ENCODE results near the gene MLXIPL.
"Not testable (repeated sequence)": the region's sequence is repeated elsewhere in the genome, so short reads cannot be mapped to it uniquely, and the experiment has no call there.

Gene MLXIPL

GRCh38 chr7:73586911-73587310 lies 37.4 kb downstream of the MLXIPL start:
- H3K36me3 ChIP-seq, result no peaks in the 10 kb centered on the region
- H3K27ac ChIP-seq, result peak overlapping the region in 4 of 11 experiments; percentile 9 to 60 (median 52); a peak in 5 of 22 replicates
- H3K9me3 ChIP-seq (replicated peaks in 1 of 11), result peaks cover 0 to 4% (median 0%) of the 10 kb centered on the region in 11 experiments; a peak in 1 of 22 replicates
- H3K4me2 ChIP-seq, result peak overlapping the region in 7 of 11 experiments; percentile 0 to 91 (median 58); a peak in 14 of 22 replicates
- H3K4me1 ChIP-seq, result peaks cover 6 to 62% (median 47%) of the 10 kb centered on the region in 10 experiments
- no peak overlapping the region for H3K4me3 ChIP-seq
- no peak for TF ChIP-seq Cebpa-rat (IDR thresholded peaks at IDR 0.05)
- H3K27me3 ChIP-seq, result no peaks in the 10 kb centered on the region
- H3K9ac ChIP-seq, result no peak overlapping the region
- no peaks in the 10 kb centered on the region; a peak in 1 of 22 replicates for H4K20me1 ChIP-seq

GRCh38 chr7:73585196-73585595 lies 39.1 kb downstream of the MLXIPL start:
- no peak overlapping the region for H3K4me3 ChIP-seq

GRCh38 chr7:73582664-73583202 lies 41.6 kb downstream of the MLXIPL start:
- Histone ChIP-seq H3K4me1 (peaks cover 23 to 88% (median 72%) of the 10 kb centered on the region in 10 experiments), H3K9ac (peak overlapping the region in 5 of 11 experiments; percentile 40 to 76 (median 63); a peak in 5 of 22 replicates), H3K4me3 (0 out of 20 replicates have a peak overlapping the region, but pooled peaks of 1 of the 10 experiments have one; percentile 26), H3K4me2 (peak overlapping the region; percentile 71 to 96 (median 91); a peak in 20 of 22 replicates), H3K9me3 (replicated peaks in 1 of 11) (peaks cover 0 to 4% (median 0%) of the 10 kb centered on the region in 11 experiments; a peak in 1 of 22 replicates), H3K27me3 (no peaks in the 10 kb centered on the region), H4K20me1 (no peaks in the 10 kb centered on the region), H3K27ac (peak overlapping the region in 8 of 11 experiments; percentile 64 to 94 (median 76); a peak in 16 of 22 replicates), H3K36me3 (no peaks in the 10 kb centered on the region)
- peak in 8 of 11 experiments; percentile 28 to 68 (median 44); a peak in 9 of 22 replicates for TF ChIP-seq Cebpa-rat (IDR thresholded peaks at IDR 0.05)

More at GRCh38 chr7:73585196-73585595, 39.1 kb downstream of the MLXIPL start:
- H3K9ac ChIP-seq, result no peak overlapping the region
- peaks cover 15 to 80% (median 63%) of the 10 kb centered on the region in 10 experiments for H3K4me1 ChIP-seq
- H3K27me3 ChIP-seq, result no peaks in the 10 kb centered on the region
- H3K36me3 ChIP-seq, result no peaks in the 10 kb centered on the region
- no peak overlapping the region for H3K27ac ChIP-seq
- peak overlapping the region in 4 of 11 experiments; percentile 57 to 95 (median 74); a peak in 6 of 22 replicates for H3K4me2 ChIP-seq
- H4K20me1 ChIP-seq, result no peaks in the 10 kb centered on the region
- H3K9me3 ChIP-seq (replicated peaks in 1 of 11), result peaks cover 0 to 4% (median 0%) of the 10 kb centered on the region in 11 experiments; a peak in 1 of 22 replicates
- TF ChIP-seq Cebpa-rat (IDR thresholded peaks at IDR 0.05), result no peak

- Histone ChIP-seq H3K4me3 (peak overlapping the region in 1 of 10 experiments; percentile 59; a peak in 2 of 20 replicates), H3K4me1 (peaks cover 40 to 86% (median 72%) of the 10 kb centered on the region in 10 experiments), H3K27ac (peak overlapping the region in 9 of 11 experiments; percentile 0 to 94 (median 74); a peak in 16 of 22 replicates), H4K20me1 (peaks cover 0 to 16% (median 6%) of the 10 kb centered on the region in 11 experiments; a peak in 12 of 22 replicates), H3K4me2 (peak overlapping the region in 9 of 11 experiments; percentile 72 to 96 (median 91); a peak in 19 of 22 replicates), H3K9ac (peak overlapping the region in 5 of 11 experiments; percentile 60 to 76 (median 70); a peak in 9 of 22 replicates), H3K36me3 (peaks cover 2 to 11% (median 5%) of the 10 kb centered on the region in 11 experiments; a peak in 15 of 22 replicates)
- TF ChIP-seq Cebpa-rat (IDR thresholded peaks at IDR 0.05), result peak in 1 of 11 experiments; percentile 11; a peak in 1 of 22 replicates
- not testable (repeated sequence) for H3K9me3 ChIP-seq (replicated peaks in 1 of 11); H3K27me3 ChIP-seq
Measured at GRCh38 chr7:73581006-73581405, 43.3 kb downstream of the MLXIPL start.

- H3K9me3 ChIP-seq (replicated peaks in 1 of 11), result peaks cover 0 to 4% (median 0%) of the 10 kb centered on the region in 11 experiments; a peak in 1 of 22 replicates
- peak within 1 kb of the TSS; percentile 89 to 98 (median 96) for H3K9ac ChIP-seq
- TF ChIP-seq Cebpa-rat (IDR thresholded peaks at IDR 0.05), result no peak
- H4K20me1 ChIP-seq, result peaks cover 12 to 33% (median 29%) of the 10 kb centered on the region in 11 experiments; a peak in 19 of 22 replicates
- H3K4me3 ChIP-seq, result peak within 1 kb of the TSS; percentile 84 to 98 (median 94)
- H3K27ac ChIP-seq, result peak within 1 kb of the TSS; percentile 85 to 95 (median 92)
- peaks cover 40 to 81% (median 67%) of the 10 kb centered on the region in 10 experiments for H3K4me1 ChIP-seq
- H3K4me2 ChIP-seq, result peak within 1 kb of the TSS; percentile 88 to 99 (median 96)
- peaks cover 24 to 36% (median 27%) of the 10 kb centered on the region in 11 experiments for H3K36me3 ChIP-seq
- no peaks in the 10 kb centered on the region for H3K27me3 ChIP-seq
Measured at GRCh38 chr7:73578342-73579128, 45.8 kb downstream of the MLXIPL start, which contains the start of gene TBL2. Gene TBL2 (minus strand): TSS chr7:73578579. CDS start chr7:73578549, 30 bp downstream.

- Histone ChIP-seq H3K9me3 (replicated peaks in 1 of 11) (peaks cover 0 to 2% (median 0%) of the 10 kb centered on the region in 11 experiments; a peak in 1 of 22 replicates), H3K4me2 (peak overlapping the region; percentile 84 to 98 (median 93)), H3K27me3 (no peaks in the 10 kb centered on the region), H3K4me3 (peak overlapping the region; percentile 84 to 98 (median 94)), H3K9ac (peak overlapping the region; percentile 89 to 98 (median 96)), H3K36me3 (peaks cover 31 to 43% (median 34%) of the 10 kb centered on the region in 11 experiments), H4K20me1 (peaks cover 12 to 41% (median 37%) of the 10 kb centered on the region in 11 experiments; a peak in 19 of 22 replicates), H3K4me1 (peaks cover 40 to 73% (median 60%) of the 10 kb centered on the region in 10 experiments), H3K27ac (peak overlapping the region; percentile 85 to 95 (median 92))
- no peak for TF ChIP-seq Cebpa-rat (IDR thresholded peaks at IDR 0.05)
Measured at GRCh38 chr7:73577627-73578341, 46.5 kb downstream of the MLXIPL start.

- Histone ChIP-seq H4K20me1 (peaks cover 12 to 68% (median 57%) of the 10 kb centered on the region in 11 experiments; a peak in 19 of 22 replicates), H3K4me1 (peaks cover 17 to 35% (median 24%) of the 10 kb centered on the region in 10 experiments), H3K27me3 (no peaks in the 10 kb centered on the region), H3K9ac (peak overlapping the region in 2 of 11 experiments; percentile 6 to 10; a peak in 1 of 22 replicates), H3K36me3 (peaks cover 71 to 83% (median 74%) of the 10 kb centered on the region in 11 experiments), H3K9me3 (replicated peaks in 1 of 11) (no peaks in the 10 kb centered on the region), H3K4me3 (no peak overlapping the region), H3K27ac (no peak overlapping the region), H3K4me2 (no peak overlapping the region)
- no peak for TF ChIP-seq Cebpa-rat (IDR thresholded peaks at IDR 0.05)
Measured at GRCh38 chr7:73573791-73574190, 50.5 kb downstream of the MLXIPL start.

GRCh38 chr7:73573276-73573675 lies 51.0 kb downstream of the MLXIPL start:
- H3K27ac ChIP-seq, result no peak overlapping the region; a peak in 1 of 22 replicates
- H4K20me1 ChIP-seq, result peaks cover 12 to 70% (median 57%) of the 10 kb centered on the region in 11 experiments; a peak in 19 of 22 replicates
- no peak overlapping the region for H3K4me2 ChIP-seq
- peak overlapping the region in 2 of 11 experiments; percentile 6 to 10; a peak in 2 of 22 replicates for H3K9ac ChIP-seq
- TF ChIP-seq Cebpa-rat (IDR thresholded peaks at IDR 0.05), result no peak
- H3K27me3 ChIP-seq, result no peaks in the 10 kb centered on the region
- H3K9me3 ChIP-seq (replicated peaks in 1 of 11), result no peaks in the 10 kb centered on the region
- H3K4me3 ChIP-seq, result no peak overlapping the region
- peaks cover 17 to 35% (median 24%) of the 10 kb centered on the region in 10 experiments for H3K4me1 ChIP-seq
- H3K36me3 ChIP-seq, result peaks cover 75 to 88% (median 80%) of the 10 kb centered on the region in 11 experiments

Data from BLaER1 treated with 17β-estradiol and CSF1 and Interleukin-3, amounts not matched to agents 10 nM and 100 nM (cell line).